Measurements from ENCODE around the gene NPHP1. TPM values are rescaled to one million over a fixed set of nuclear protein-coding genes. Genes with fewer than 3 reads are reported as not detected.
"Not testable (repeated sequence)": the region's sequence is repeated elsewhere in the genome, so short reads cannot be mapped to it uniquely, and the experiment has no call there.

NPHP1 gene
- total and polyA plus RNA-seq, 2 of the 4 experiments (the other 2 are of a cell fraction) = 1.8 to 2.5 TPM

DNA sequence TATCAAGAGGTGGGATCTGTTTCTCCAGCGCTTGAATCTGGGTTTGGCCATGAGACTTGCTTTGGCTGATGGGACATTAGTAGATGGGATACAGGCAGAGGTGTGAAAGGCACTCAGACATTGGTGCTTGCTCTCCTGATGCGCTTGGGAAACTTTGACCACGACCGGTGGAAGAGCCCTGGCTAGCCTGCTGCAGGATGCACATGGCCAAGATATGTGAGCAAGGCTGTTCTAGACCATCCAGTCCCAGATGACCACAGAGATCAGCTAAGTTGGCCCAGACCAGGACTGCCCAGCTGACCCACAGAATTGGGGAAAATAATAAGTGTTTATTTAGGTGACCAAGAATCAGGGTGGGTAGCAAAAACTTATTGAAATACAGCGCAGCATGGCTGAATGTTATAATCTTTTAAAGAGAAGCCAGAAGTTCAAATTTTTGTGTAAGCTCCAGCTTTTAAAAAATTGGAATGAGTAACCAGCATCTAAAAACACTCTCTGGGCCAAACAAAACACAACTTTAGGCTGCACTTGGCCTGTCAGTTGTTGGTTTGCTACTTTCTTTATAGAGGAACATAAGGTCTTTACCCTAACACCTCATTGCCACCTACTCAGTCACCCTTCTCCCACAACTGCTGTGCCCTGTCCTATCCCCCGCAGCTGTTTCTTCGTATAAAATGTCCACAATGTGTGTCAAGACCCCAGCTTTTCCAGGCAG is 43.4 kb upstream of the NPHP1 start:
- H3K79me1 ChIP-seq (ENCODE audit: low read depth in 1 of 2, low read length in 2 of 2); H4K8ac ChIP-seq (ENCODE audit: low read depth in 2 of 2, low read length in 2 of 2); H3K9ac ChIP-seq (ENCODE audit: low read depth, low read length); H3K4me2 ChIP-seq (ENCODE audit: low read depth, low read length); H3K4me1 ChIP-seq (ENCODE audit: control insufficient read depth, insufficient read depth, low read length); H2BK5ac ChIP-seq (ENCODE audit: low read depth, low read length, poor library complexity, severe bottlenecking); H3K56ac ChIP-seq (ENCODE audit: extremely low read depth, insufficient read depth, low read length); CTCF ChIA-PET; H2BK15ac ChIP-seq (ENCODE audit: low read depth, low read length); DNase-seq; in situ Hi-C loops (cut with MboI; ENCODE audit: low sequenced_read_pairs); H3K9me1 ChIP-seq (ENCODE audit: insufficient read depth, low read length); H4K20me1 ChIP-seq (ENCODE audit: insufficient read depth, low read length); POLR2A ChIA-PET (ENCODE audit: unreplicated experiment); H4K91ac ChIP-seq (ENCODE audit: insufficient read depth, low read depth, low read length); intact Hi-C loops (cut with micrococcal nuclease); dilution Hi-C loops (cut with HindIII; ENCODE audit: low sequenced_read_pairs, unreplicated experiment); H3K23ac ChIP-seq (ENCODE audit: low read depth, low read length); H3K27me3 ChIP-seq (ENCODE audit: control insufficient read depth, insufficient read depth, low read length); BruUV-seq (replicated peaks); H2BK120ac ChIP-seq (ENCODE audit: low read depth, low read length); ATAC-seq (ENCODE audit: low read depth); H2AK9ac ChIP-seq (replicated peaks; ENCODE audit: low read depth, low read length, poor library complexity); H4K5ac ChIP-seq (ENCODE audit: low read depth, low read length); H3K36me3 ChIP-seq (ENCODE audit: control insufficient read depth, insufficient read depth, low read length); H3K4ac ChIP-seq (ENCODE audit: low read depth, low read length); H3K27ac ChIP-seq (ENCODE audit: insufficient read depth, low read length); H2BK20ac ChIP-seq (ENCODE audit: low read depth, low read length); H3K18ac ChIP-seq (ENCODE audit: low read depth, low read length); H3K9me3 ChIP-seq (ENCODE audit: control insufficient read depth, insufficient read depth, low read length); H2AFZ ChIP-seq (replicated peaks; ENCODE audit: low read length, poor library complexity); H3K4me3 ChIP-seq (ENCODE audit: insufficient read depth, low read depth, low read length); H2AK5ac ChIP-seq (ENCODE audit: low read depth, low read length); H3K14ac ChIP-seq (replicated peaks; ENCODE audit: low read depth, low read length): not testable (repeated sequence)
- no CpG with 5 or more reads among the region's 7 CpGs for WGBS, 2 experiments (ENCODE audit: extremely low coverage in 2 of 2, insufficient read length in 1 of 2)

DNA sequence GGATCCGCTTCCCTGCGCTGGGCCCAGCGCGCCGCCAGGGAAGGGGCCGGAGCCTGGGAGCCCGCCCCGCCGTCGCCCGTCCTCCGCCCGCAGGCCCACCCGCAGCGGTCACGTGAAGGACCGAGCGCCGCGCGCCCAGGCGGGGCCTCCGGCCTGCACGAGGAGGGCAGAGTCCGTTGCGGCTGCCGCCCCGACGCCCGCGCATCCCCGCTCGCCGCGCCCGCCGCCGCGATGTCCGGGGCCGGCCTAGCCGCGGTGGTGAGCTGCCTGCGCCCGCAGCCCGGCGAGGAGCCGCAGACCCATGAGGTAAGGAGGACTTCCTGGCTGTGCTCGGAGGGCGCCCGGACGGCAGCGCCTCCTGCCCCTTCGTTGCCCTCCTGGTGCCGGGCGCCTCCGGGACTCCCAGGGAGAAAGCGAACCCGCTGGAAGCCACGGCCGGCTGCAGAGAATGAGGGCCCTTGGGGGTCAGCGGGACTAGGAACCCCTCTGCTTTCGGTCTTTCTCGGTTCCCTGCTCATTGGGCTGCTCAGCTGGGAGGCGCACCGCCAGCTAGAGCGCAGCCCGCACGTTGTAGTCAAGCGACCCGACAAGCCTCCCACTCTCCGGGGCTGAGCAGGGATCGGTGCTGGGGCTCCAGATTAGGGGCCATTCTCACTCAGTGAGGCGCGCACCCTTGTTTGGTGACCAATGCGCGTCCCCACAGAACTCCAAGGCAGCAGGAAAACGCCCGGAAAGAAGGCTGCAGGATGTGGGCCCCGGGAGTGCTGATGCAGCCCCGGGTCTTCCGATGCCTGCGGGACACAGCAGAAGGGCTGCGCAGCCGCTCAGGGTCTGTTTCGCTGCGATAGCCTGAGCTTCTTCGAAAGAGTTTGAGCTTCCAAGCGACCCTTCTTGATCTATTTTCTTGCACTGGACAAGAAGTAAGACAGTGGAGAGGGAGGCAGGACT is 40.9 kb upstream of the NPHP1 start:
- H2AK9ac ChIP-seq (replicated peaks; ENCODE audit: low read depth, low read length, poor library complexity); H4K20me1 ChIP-seq (ENCODE audit: insufficient read depth, low read length); H3K4ac ChIP-seq (ENCODE audit: low read depth, low read length); H3K9me1 ChIP-seq (ENCODE audit: insufficient read depth, low read length); H3K27ac ChIP-seq (ENCODE audit: insufficient read depth, low read length); H3K4me1 ChIP-seq (ENCODE audit: control insufficient read depth, insufficient read depth, low read length); H3K18ac ChIP-seq (ENCODE audit: low read depth, low read length); H3K4me2 ChIP-seq (ENCODE audit: low read depth, low read length); H2AK5ac ChIP-seq (ENCODE audit: low read depth, low read length); H3K79me1 ChIP-seq (ENCODE audit: low read depth in 1 of 2, low read length in 2 of 2); H3K9me3 ChIP-seq (ENCODE audit: control insufficient read depth, insufficient read depth, low read length); H4K5ac ChIP-seq (ENCODE audit: low read depth, low read length); H4K91ac ChIP-seq (ENCODE audit: insufficient read depth, low read depth, low read length); H2BK15ac ChIP-seq (ENCODE audit: low read depth, low read length); BruUV-seq (replicated peaks); H2AFZ ChIP-seq (replicated peaks; ENCODE audit: low read length, poor library complexity); H3K27me3 ChIP-seq (ENCODE audit: control insufficient read depth, insufficient read depth, low read length); H3K4me3 ChIP-seq (ENCODE audit: insufficient read depth, low read depth, low read length); H3K36me3 ChIP-seq (ENCODE audit: control insufficient read depth, insufficient read depth, low read length); POLR2A ChIA-PET (ENCODE audit: unreplicated experiment); H3K14ac ChIP-seq (replicated peaks; ENCODE audit: low read depth, low read length); dilution Hi-C loops (cut with HindIII; ENCODE audit: low sequenced_read_pairs, unreplicated experiment); intact Hi-C loops (cut with micrococcal nuclease); H3K9ac ChIP-seq (ENCODE audit: low read depth, low read length); H3K56ac ChIP-seq (ENCODE audit: extremely low read depth, insufficient read depth, low read length); H2BK20ac ChIP-seq (ENCODE audit: low read depth, low read length); H3K23ac ChIP-seq (ENCODE audit: low read depth, low read length); H4K8ac ChIP-seq (ENCODE audit: low read depth in 2 of 2, low read length in 2 of 2); CTCF ChIA-PET; in situ Hi-C loops (cut with MboI; ENCODE audit: low sequenced_read_pairs); H2BK5ac ChIP-seq (ENCODE audit: low read depth, low read length, poor library complexity, severe bottlenecking); H2BK120ac ChIP-seq (ENCODE audit: low read depth, low read length); DNase-seq: not testable (repeated sequence)
- peak; percentile 53 for ATAC-seq (ENCODE audit: low read depth)
- no CpG with 5 or more reads among the region's 89 CpGs for WGBS, 2 experiments (ENCODE audit: extremely low coverage in 2 of 2, insufficient read length in 1 of 2)
